Stimulated activated CD4-positive, alpha-beta T cell treated with anti-CD3 and anti-CD28 coated beads, TNF-alpha, amount 100 ng/mL, for 24 hours (primary cell): ENCODE measurements around the gene GOLGA6C.
"Not testable (repeated sequence)": the region's sequence is repeated elsewhere in the genome, so short reads cannot be mapped to it uniquely, and the experiment has no call there.

Experiments used
- DNase-seq, 3 experiments: peaks; one replicate each; pipeline ENCODE4 v3.0.0-alpha.2; 2020; ENCODE audit warnings: low read depth in 3 of 3

The GOLGA6C gene, protein sequence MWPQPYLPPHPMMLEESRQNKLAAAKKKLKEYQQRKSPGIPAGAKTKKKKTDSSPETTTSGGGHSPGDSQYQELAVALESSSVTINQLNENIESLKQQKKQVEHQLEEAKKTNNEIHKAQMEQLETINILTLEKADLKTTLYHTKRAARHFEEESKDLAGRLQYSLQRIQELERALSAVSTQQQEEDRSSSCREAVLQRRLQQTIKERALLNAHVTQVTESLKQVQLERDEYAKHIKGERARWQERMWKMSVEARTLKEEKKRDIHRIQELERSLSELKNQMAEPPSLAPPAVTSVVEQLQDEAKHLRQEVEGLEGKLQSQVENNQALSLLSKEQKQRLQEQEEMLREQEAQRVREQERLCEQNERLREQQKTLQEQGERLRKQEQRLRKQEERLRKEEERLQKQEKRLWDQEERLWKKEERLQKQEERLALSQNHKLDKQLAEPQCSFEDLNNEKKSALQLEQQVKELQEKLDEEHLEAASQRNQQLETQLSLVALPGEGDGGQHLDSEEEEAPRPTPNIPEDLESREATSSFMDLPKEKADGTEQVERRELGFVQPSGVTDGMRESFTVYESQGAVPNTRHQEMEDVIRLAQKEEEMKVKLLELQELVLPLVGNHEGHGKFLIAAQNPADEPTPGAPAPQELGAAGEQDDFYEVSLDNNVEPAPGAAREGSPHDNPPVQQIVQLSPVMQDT

DNA sequence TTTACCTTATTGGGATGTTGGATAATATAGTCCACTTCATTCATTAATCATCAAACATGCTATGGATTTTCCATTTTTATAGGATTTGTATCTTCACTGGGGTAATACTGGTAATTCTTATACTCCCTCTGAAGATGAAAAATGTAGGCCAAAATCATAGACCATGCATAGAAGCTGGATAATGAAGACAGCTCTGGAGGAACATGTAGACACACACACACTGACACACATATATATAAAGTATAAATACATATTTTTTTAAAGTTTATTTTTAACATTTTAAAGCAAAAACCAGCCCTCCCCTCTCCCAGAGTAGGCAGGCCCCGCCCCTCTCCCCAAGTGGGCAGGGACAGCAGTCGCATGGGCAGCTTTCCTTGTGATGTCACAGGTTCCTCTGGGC, at the start of gene GOLGA6C:
GOLGA6C (plus strand) TSS at position 301 of the 400 bp plus-strand sequence. CDS start 265 bp downstream, outside the sequence.
- DNase-seq: not testable (repeated sequence)

DNA sequence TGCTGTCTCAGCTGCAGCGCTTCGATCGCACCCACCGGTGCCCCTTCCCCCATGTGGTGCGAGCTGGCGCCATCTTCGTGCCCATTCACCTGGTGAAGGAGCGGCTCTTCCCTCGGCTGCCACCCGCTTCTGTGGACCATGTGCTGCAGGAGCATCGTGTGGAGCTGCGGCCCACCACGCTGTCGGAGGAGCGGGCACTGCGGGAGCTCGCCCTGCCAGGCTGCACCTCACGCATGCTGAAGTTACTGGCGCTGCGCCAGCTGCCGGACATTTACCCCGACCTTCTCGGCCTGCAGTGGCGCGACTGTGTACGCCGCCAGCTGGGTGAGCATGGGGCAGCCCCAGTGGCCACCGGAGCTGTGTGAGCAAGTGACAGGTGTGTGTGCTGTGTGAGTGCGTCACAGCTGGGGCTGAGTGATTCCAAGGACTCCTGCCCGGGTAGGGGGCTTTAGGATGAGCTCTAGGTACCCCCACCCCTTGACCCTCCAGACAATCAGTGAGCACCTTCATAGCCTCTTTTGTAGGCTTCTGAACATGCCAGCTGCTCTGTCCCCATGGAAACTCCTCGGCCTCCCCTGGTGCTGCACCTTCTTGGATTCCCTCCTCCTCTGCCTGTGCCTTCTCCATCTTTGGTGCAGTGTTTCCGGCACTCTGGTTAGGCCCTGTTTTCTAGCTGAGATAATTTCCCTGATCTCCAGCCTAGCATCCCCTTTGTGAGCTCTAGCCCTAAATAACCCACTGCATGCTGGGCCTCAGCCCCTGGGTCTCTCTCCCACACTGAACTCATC, 49.4 kb upstream of the GOLGA6C start:
- no peak for DNase-seq

DNA sequence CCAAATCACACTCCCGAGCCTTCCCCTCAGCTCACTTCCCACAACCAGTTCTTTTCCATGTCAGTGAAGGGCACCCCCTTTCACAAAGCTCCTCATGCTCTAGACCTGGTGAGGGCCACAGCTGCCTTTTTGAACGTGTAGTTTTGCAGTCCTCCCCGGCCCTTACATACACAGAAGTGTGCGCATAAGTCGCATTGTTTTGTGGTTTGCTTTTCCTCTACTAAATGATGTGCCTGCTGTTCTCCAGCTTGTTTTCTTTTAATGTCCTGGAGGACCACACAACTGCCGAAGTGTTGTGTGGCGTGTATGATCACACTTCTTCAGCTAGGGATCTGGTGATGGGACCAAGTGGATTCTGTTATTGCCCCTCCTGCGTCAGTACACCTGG, 48.9 kb upstream of the GOLGA6C start:
- DNase-seq: no peak

DNA sequence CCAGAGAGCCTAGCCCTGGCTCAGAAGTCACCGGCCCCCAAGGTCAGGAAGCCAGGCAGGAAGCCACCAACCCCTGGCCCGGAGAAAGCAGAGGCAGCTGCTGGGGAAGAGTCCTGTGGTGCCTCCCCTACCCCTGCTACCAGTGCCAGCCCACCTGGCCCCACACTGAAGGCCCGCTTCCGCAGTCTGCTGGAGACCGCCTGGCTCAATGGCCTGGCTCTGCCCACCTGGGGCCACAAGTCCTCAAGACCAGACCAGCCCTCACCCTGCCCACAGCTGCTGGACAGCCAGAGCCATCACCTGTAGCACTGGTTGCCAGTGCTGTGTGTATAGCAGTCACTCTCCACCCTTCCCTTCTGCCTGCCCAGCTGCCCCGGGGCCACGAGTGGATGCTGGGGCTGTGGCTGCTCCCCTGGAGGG, 47.3 kb upstream of the GOLGA6C start:
- DNase-seq: no peak

DNA sequence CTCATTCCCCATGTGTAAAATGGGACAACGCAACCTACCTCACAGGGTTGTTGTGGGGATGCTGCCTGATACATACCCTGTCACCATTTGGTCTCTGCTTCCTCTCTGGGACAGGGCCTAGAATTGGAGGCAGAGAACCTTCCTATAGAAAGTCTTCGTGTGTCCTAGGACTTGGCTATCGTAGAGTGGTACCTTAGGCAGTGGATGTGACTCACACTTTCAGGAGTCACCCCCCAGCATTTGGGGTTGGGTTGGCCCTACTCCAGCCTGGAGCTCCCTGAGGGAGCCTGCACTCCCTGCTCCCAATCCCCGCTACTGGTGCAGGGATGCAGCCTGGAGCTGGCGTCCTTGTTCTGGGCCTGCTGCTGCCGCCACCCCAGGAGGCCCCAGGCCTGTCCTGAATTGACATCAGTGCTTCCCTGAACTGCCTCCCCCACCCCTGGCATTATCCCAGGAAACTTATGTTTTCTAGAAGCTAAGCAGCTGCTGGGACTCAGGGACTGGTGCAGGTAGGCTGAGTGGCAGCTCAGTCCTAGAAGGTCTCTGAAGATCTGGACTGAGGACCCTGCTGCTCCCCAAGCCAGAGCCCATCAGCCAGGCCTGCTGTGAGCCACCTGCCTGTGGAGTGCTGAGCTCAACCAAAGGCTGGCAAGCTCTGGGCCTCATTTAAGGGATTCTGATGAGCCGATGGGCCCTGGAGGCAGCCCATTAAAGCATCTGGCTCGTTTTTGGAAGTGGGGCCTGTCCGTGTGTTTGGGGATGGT, 46.5 kb upstream of the GOLGA6C start:
- DNase-seq: no peak

DNA sequence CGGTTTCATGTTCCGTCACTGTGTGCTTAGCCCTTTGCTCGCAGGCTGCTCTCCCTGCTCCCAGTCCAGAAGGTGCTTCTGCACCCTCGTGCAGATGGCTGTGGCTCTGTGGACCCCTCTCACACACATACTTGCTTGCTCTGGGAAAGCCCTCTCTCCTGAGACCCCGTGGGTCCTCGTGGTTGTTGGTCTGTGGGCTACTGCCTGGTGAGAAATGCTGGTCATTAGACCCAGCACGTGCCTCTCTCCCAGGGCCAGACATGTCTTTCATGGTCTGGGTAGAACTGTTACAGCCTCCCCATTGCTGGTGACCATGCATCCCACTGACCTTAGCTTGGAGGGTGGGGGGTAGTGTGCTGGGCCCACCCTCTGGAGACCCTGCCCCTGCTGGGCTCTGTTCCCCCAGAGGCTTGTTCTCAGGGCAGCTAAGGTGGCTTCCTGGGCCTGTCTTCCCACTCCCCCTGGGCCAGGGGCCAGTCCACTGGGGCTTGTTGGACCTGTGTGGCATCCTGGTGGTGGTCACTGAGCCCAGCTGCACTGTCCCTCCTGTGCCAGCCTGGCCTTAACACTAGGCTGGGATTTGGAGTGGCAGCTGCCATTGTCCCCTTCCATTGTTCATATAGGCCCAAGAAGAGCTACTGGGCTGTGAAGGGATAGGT, 45.8 kb upstream of the GOLGA6C start:
- DNase-seq: no peak

DNA sequence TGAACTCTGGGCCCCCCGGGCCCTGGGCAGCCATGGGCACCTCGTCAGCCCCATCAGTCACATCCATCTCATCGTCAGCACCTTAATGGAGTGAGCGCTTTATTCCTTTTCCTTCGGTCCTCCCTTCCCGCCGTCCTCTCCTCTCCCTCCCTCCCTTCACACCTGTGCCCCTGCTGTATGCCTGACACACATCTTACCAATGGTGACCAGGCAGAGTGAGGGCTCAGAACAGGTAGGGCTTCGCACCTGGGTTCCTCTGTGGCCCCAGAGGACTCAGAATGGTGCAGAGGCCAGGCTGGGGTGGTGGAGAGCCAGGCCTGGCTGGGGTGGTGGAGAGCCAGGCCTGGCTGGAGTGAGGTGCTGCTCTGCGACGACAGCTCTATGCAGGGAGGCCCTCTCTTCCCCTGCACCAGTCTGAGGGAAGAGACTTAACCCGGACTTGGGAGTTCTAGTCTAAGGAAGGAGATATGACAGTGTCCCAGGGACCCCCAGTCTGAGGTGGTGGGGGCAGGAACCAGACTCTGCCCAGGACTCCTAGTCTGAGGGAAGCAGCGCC, 44.8 kb upstream of the GOLGA6C start:
- DNase-seq: no peak

DNA sequence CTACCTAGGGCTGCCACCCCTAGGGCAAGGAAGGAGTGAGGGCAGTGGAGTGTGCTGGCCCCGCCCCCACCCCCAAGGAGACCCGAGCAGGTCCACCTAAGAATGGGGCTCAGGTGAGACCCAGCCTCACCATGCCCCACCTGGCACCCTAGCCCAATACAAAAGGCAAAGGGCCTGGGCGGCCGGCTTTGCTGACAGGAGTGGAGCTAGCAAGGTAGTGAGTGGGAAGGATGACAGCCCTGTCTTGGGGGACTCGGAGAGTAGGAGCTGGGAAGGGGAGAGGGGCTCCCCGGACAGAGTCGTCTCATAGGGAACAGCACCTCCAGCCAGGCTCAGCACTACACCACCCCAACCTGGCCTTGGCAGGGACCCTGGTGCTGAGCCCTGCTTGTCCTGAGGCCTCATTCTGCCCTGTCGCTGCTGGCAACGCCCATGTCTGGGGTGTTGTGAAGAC, 44.3 kb upstream of the GOLGA6C start:
- DNase-seq: no peak

DNA sequence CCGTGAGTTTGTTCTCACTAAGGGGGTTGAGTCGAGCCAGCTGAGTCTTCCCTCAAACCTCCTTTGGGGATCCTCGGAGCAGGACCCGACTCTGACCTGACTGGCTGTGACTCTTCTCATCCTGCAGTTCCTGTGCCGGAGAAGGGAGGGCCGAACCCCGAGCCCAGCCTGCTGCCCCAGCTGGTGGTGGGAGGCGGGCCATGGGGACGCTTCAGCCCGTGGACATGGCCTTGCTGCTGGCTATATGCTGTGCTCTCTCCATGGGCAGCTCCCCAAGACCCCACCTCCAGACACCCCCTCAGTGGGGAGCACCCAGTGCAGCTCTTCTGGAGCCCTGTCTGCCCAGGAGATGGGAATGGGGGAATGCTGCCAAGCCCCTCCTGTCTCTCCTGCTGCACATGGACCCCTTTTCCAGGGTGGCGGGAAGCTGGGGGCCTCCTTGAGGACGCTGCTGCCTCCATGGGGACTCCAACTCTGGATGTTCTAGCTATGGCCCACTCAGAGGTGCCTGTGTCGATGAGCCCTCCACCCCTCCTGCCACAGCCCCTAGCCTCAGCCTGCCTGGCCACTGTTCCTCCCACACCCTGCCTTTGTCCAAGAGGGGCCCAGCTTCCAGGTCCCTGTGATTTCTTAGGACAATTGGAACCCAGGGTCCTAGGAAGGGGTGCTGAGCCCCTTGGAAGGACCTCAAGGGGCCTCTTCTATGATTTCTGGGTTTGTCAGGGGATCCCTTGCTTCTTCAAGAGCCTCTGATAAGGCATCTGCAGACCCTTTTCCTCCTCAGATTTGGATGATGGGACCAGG, 43.6 kb upstream of the GOLGA6C start:
- no peak for DNase-seq

DNA sequence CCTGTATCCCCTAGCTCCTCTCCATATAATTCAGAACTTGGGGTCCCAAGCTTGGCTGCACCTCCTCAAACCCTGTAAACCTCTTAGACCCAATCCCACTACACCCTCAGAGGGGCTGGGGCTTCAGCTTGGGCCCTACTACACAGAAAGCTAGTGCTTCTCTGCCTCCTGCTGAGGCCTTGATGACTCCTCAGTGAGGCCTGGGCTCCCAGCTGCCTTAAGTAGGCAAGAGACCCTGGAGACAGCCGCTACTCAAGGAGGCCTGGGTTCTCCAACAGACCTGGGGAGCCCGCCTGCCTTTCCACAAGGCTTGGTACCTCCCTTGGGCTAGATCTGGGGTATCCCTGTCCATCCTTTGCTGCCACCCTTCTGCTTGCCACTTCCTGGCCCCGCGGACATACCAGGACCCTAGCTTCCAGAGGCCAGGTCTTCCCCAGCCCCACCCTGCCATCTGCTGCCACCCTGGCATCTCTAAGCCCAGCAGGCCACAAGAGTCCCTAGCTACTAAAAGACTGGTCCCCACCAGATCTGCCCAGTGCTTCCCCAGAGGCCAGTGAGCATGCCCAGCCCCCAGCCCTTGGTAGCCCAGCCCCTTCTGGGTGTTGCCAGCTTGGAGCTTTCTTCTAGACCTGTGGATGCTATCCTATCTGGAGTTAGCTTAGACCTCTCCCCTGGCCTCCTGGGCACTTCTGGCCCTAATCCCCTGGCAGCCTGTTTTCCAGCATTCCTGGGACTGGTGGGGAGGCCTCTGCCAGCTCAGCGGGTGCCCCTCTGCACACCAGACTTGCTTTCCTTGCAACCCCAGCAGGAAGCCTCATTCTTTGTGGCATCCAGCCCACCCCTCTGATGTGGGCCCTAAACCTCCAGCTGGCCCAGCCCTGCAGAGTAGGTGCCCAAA, 42.8 kb upstream of the GOLGA6C start:
- no peak for DNase-seq

DNA sequence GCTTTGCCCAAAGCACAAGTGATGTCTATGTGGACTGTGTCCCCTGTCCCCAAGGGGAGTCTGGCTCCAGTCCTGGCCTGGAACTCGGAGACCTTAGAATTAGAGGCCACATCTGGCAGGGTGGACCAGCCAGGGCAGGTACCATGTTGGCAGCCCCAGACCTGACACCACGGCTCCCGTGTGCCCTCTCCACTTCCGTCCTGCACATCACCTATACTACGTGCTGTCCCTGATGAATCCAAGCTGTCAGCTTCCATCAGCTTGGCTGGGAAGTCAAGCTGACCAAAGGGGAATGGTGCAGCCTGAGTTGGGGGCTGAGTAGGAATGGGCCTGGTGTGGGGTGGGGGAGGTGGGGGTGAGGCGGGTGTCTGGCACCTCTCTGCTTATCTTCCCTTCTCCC, 41.1 kb upstream of the GOLGA6C start:
- no peak for DNase-seq

DNA sequence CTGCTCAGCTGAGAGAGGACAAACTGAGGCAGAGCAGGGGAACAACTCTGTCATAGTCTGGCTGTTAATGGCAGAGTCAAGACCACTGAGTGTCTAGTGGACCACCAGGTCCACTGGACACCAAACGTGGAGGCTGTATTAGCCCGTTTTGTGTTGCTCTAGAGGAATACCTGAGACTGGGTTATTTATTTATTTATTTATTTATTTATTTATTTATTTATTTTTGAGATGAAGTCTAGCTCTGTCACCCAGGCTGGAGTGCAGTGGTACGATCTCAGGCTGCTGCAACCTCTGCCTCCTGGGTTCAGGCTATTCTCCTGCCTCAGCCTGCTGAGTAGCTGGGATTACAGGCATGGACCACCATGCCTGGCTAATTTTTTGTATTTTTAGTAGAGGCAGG, 40.6 kb upstream of the GOLGA6C start:
- not testable (repeated sequence) for DNase-seq

DNA sequence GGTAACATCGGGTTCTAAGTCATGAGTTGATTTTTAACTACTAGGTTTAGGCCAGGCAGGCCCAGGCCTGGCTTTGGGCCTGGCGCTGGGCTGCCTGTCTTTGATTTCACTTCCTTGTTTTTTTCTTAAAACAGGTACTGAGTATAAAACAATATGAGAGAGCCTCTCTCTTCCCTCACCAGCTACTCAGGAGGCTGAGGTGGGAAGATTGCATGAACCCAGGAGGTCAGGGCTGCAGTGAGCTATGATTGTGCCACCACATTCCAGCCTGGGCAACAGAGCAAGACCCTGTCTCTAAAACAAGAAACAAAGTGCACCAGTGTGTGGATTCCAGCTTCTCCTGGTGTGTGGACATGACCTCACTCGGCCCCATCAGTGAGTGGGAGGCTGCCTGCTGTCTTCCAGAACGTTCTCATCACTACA, 38.6 kb upstream of the GOLGA6C start:
- not testable (repeated sequence) for DNase-seq

DNA sequence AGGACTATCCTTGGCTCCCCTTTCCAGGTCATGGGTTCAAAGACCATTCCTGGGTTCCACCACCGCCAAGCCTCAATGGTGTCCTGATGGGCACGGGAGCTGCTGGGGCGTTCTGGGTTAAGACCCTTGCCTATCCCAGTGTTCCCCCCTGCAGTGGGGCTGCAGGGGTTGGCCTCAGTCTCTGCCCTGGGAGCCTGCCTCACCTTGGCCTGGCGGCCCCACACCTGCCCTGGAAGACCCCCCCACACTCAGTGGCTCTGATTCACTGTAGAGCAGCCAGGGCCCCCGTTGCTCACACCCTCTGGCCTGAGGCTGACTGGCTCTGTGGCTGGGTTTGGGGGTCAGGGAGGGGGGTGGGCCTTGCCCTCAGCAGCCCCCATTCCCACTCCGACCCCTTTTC, 34.4 kb upstream of the GOLGA6C start:
- DNase-seq: no peak

DNA sequence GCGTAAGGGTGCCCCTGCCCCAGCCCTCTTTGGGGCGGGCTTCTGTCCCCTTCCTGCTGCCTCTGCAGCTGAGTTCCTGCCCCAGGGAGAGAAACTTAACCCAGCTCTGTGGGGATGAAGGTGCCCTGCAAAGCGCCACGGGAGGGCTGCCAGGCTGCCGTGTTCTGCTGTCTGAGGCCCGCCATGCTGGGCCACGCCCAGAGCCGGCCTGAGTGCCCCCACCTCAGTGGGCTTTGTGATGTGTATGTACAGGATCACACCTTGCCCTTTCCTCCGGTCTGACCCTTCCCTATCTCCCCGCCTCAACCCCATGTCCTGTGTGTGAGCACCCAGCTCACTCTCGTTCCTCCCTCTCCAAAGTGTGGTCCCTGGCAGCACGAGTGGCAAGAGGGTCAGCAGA, 33.9 kb upstream of the GOLGA6C start:
- DNase-seq: no peak

DNA sequence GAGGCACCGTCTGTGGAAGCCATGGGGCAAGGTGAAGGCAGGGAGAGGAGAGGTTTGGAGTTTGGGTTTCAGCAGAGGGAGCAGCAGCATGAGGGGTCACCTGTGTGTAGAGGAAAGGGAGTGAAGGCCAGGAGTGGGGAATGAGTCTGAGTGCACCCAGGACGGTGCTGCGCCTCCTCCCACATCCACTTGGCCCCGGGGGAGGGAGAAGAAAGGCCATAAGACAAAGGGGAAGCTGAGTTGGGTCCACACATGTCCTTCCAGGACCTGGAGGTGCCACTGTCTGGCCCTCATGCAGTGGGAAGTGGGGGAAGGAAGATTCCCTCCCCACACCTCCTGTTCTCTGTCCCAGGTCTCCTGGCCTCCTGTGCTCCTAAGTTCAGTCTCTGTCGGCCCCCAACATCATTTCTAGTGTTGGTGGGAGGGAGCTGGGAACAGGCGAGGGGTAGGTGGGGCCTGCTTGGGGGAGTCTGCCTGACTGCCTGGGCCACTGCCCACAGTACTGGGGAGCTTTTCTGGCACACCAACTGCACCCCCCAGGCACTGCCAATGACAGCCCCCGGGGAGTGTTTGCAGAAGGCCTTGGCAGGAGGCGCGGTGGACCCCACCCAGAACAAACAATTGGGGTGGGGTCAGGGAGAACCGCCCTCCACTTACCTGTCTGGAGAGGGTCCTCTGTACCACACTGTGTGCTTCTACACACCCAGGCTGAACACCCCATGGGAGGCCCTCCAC, 32.9 kb upstream of the GOLGA6C start:
- DNase-seq: not testable (repeated sequence)

DNA sequence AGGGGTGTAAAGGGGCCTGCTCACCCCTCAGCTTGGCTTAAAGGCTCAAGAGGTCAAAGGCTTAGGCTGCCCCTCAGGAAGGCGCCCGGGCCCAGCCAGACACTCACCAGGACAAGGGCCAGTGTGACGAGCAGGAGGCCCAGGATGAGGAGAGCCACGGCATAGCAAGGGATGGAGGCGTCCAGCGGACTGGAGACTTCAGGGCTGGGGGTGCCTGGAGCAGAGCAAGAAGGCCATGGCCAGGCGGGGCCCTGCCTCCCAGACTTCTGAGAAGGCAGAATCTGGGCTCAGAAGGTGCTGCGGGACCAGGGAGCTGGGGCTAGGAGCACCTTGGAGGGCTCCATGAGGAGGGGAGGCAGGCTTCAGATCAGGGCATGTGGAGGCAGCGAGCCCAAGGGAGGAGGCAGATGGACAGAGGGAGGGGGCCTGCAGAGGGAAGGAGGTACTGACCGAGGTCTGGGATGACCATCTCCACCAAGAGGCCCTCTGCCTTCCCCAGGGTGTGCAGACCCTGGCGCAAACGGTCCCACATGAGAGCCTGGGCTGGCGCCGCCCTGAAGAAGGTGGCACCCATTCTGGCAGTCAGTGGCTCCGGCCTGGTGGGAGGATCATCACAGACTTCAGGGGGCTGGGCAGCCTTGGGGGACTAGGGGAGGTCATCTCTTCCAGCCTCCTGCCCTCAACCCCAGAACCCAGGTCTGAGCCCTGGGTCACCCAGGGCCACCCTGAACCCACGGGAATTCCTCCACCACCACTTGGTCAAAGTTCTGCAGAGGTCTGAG, 32.0 kb upstream of the GOLGA6C start:
- DNase-seq: no peak
